IMR-90 (cell line): ENCODE results near the gene IL2RA. TPM values are rescaled to one million over a fixed set of nuclear protein-coding genes. Genes with fewer than 3 reads are reported as not detected.
"Not testable (repeated sequence)": the region's sequence is repeated elsewhere in the genome, so short reads cannot be mapped to it uniquely, and the experiment has no call there.

Experiments
- ATAC-seq: fragments of 200-7000 bp; cut with Tn5 transposase; 2 replicates; pipeline ENCODE4 v1.9.1; 2020; ENCODE audit warnings: low read depth, mild to moderate bottlenecking, moderate library complexity
- BruUV-seq: library from RNA; stranded (reverse); fragments of 400-500 nt; replicated peaks from 2 replicates; lab custom pipeline; 2021; lab: Mats Ljungman, UMichigan
- CTCF ChIA-PET: fragments of 300-600 bp; formaldehyde crosslinking; extraction: SDS; loops from one replicate; lab custom pipeline; 2021; ENCODE audit warnings: antibody characterized with exemption; lab: Yijun Ruan, JAX
- POLR2A ChIA-PET: fragments of 300-600 bp; sonication (Branson Sonifier 250); formaldehyde crosslinking; loops from one replicate; lab custom pipeline; 2022; ENCODE audit warnings: antibody characterized with exemption; ENCODE audit not compliant: unreplicated experiment; lab: Charles Lee
- DNase-seq: peaks from one replicate; pipeline ENCODE4 v3.0.0; 2013
- H2AFZ ChIP-seq: replicated peaks from 2 replicates; pipeline ENCODE3; 2013; ENCODE audit warnings: low read length, mild to moderate bottlenecking; ENCODE audit not compliant: poor library complexity
- H2AK5ac ChIP-seq: 2 replicates; pipeline ENCODE4 v1.6.1; 2013; ENCODE audit warnings: low read depth, low read length, inconsistent platforms
- H2AK9ac ChIP-seq: replicated peaks from 2 replicates; pipeline ENCODE3; 2013; ENCODE audit warnings: mild to moderate bottlenecking, low read depth, low read length, moderate library complexity; ENCODE audit not compliant: poor library complexity
- H2BK120ac ChIP-seq: 2 replicates; pipeline ENCODE4 v1.6.1; 2013; ENCODE audit warnings: low read depth, low read length, inconsistent platforms
- H2BK15ac ChIP-seq: 3 replicates; pipeline ENCODE4 v1.6.1; 2013; ENCODE audit warnings: low read depth, low read length, inconsistent platforms
- H2BK20ac ChIP-seq: 2 replicates; pipeline ENCODE4 v1.6.1; 2013; ENCODE audit warnings: low read depth, mild to moderate bottlenecking, inconsistent platforms, low read length, moderate library complexity
- H2BK5ac ChIP-seq: 2 replicates; pipeline ENCODE4 v1.6.1; 2013; ENCODE audit warnings: mild to moderate bottlenecking, low read depth, low read length, inconsistent platforms; ENCODE audit not compliant: poor library complexity, severe bottlenecking
- H3K14ac ChIP-seq: replicated peaks from 2 replicates; pipeline ENCODE4 v1.6.1; 2013; ENCODE audit warnings: low read depth, low read length, inconsistent platforms
- H3K18ac ChIP-seq: 2 replicates; pipeline ENCODE4 v1.6.1; 2013; ENCODE audit warnings: low read depth, low read length, control low read depth
- H3K23ac ChIP-seq: 2 replicates; pipeline ENCODE4 v1.6.1; 2013; ENCODE audit warnings: low read depth, low read length, inconsistent platforms
- H3K27ac ChIP-seq: 2 replicates; pipeline ENCODE4 v1.5.1; 2013; ENCODE audit warnings: mild to moderate bottlenecking, control low read depth, low read length; ENCODE audit not compliant: insufficient read depth
- H3K27me3 ChIP-seq: 2 replicates; pipeline ENCODE4 v1.6.1; 2013; ENCODE audit warnings: low read length; ENCODE audit not compliant: control insufficient read depth, insufficient read depth
- H3K36me3 ChIP-seq: 2 replicates; pipeline ENCODE4 v1.6.1; 2013; ENCODE audit warnings: low read length, mixed read lengths; ENCODE audit not compliant: control insufficient read depth, insufficient read depth
- H3K4ac ChIP-seq: 2 replicates; pipeline ENCODE4 v1.6.1; 2013; ENCODE audit warnings: low read depth, low read length, inconsistent platforms
- H3K4me1 ChIP-seq: 2 replicates; pipeline ENCODE4 v1.6.1; 2013; ENCODE audit warnings: low read length, mixed read lengths; ENCODE audit not compliant: control insufficient read depth, insufficient read depth
- H3K4me2 ChIP-seq: 2 replicates; pipeline ENCODE4 v1.6.1; 2013; ENCODE audit warnings: low read depth, mild to moderate bottlenecking, control low read depth, low read length, moderate library complexity
- H3K4me3 ChIP-seq: 2 replicates; pipeline ENCODE4 v1.5.1; 2013; ENCODE audit warnings: low read depth, mild to moderate bottlenecking, control low read depth, low read length, moderate library complexity; ENCODE audit not compliant: insufficient read depth
- H3K56ac ChIP-seq: 2 replicates; pipeline ENCODE4 v1.6.1; 2013; ENCODE audit warnings: low read length, inconsistent platforms; ENCODE audit not compliant: insufficient read depth; ENCODE audit errors: extremely low read depth
- H3K79me1 ChIP-seq, 2 experiments: 2 replicates each; pipeline ENCODE4 v1.6.1; 2013; ENCODE audit warnings: low read length in 2 of 2, inconsistent platforms in 1 of 2, low read depth in 1 of 2
- H3K9ac ChIP-seq: 2 replicates; pipeline ENCODE4 v1.6.1; 2013; ENCODE audit warnings: low read depth, low read length, control low read depth
- H3K9me1 ChIP-seq: 2 replicates; pipeline ENCODE4 v1.6.1; 2013; ENCODE audit warnings: low read length, inconsistent platforms; ENCODE audit not compliant: insufficient read depth
- H3K9me3 ChIP-seq: 2 replicates; pipeline ENCODE4 v1.6.1; 2013; ENCODE audit warnings: low read length; ENCODE audit not compliant: control insufficient read depth, insufficient read depth
- H4K20me1 ChIP-seq: 2 replicates; pipeline ENCODE4 v1.6.1; 2013; ENCODE audit warnings: low read length, inconsistent platforms; ENCODE audit not compliant: insufficient read depth
- H4K5ac ChIP-seq: 2 replicates; pipeline ENCODE4 v1.6.1; 2013; ENCODE audit warnings: mild to moderate bottlenecking, low read depth, low read length, control low read depth
- H4K8ac ChIP-seq, 2 experiments: 2 replicates each; pipeline ENCODE4 v1.6.1; 2013; ENCODE audit warnings: low read depth in 2 of 2, low read length in 2 of 2, control low read depth in 1 of 2, inconsistent platforms in 1 of 2
- H4K91ac ChIP-seq: 2 replicates; pipeline ENCODE4 v1.6.1; 2013; ENCODE audit warnings: low read depth, low read length, inconsistent platforms; ENCODE audit not compliant: insufficient read depth
- WGBS, 2 experiments: methylation state at CpG; one replicate each; pipeline versions ENCODE4 v1.1.5 to v1.1.7; 2013; ENCODE audit warnings: missing lambda C conversion rate in 2 of 2; ENCODE audit not compliant: insufficient read length in 1 of 2; ENCODE audit errors: extremely low coverage in 2 of 2; 5-methylcytosine and 5-hydroxymethylcytosine counted together
- dilution Hi-C: fragments of 300-500 bp; cut with HindIII; formaldehyde crosslinking; loops from one replicate; pipeline ENCODE4 v1.14.3; 2018; ENCODE audit warnings: low sequenced_read_pairs; ENCODE audit not compliant: unreplicated experiment
- in situ Hi-C: fragments of 300-500 bp; cut with MboI; formaldehyde crosslinking; loops from 3 replicates; pipeline ENCODE4 v1.14.3; 2019; ENCODE audit warnings: low sequenced_read_pairs, inconsistent platforms, mixed read lengths
- intact Hi-C: fragments of 100-400 bp; cut with micrococcal nuclease; formaldehyde crosslinking; loops from 2 replicates; pipeline ENCODE4 v1.10.0; 2022
- polyA plus RNA-seq, 3 experiments: library from polyadenylated mRNA; depleted of rRNA; stranded (reverse); fragments of >200 nt; gene quantifications; 2 replicates each; pipeline ENCODE4 v1.2.3, GENCODE V29; 2012; ENCODE audit warnings: low replicate concordance in 1 of 3
- total RNA-seq: library from RNA; depleted of rRNA; stranded (reverse); fragments of >200 nt; gene quantifications from 2 replicates; pipeline ENCODE4 v1.2.3, GENCODE V29; 2012

The IL2RA gene
- total and polyA plus RNA-seq, 2 of the 4 experiments (the other 2 are of a cell fraction) = not detected

- H3K23ac ChIP-seq, in situ Hi-C loops, POLR2A ChIA-PET, H3K14ac ChIP-seq, H3K9ac ChIP-seq, H2AFZ ChIP-seq, H4K5ac ChIP-seq, H3K4me3 ChIP-seq, H2AK9ac ChIP-seq, H3K56ac ChIP-seq, H2BK5ac ChIP-seq, H2BK15ac ChIP-seq, DNase-seq, H2BK20ac ChIP-seq, H3K4me2 ChIP-seq, H4K20me1 ChIP-seq, H3K36me3 ChIP-seq, H3K18ac ChIP-seq, BruUV-seq, H3K4ac ChIP-seq, H4K8ac ChIP-seq, H2AK5ac ChIP-seq, H3K27ac ChIP-seq, ATAC-seq, H2BK120ac ChIP-seq, H3K9me3 ChIP-seq, H4K91ac ChIP-seq, intact Hi-C loops, CTCF ChIA-PET, dilution Hi-C loops, H3K27me3 ChIP-seq: not testable (repeated sequence)
- peaks cover 29% of the 10 kb centered on the region for H3K9me1 ChIP-seq
- peaks cover 3 to 36% of the 10 kb centered on the region in 2 experiments; a peak in 2 of 4 replicates for H3K79me1 ChIP-seq
- WGBS, 2 experiments = 98% methylated on average over 6 of the region's 10 CpGs; no CpG with 5 or more reads in 1 of the 2 experiments
- peaks cover 18% of the 10 kb centered on the region for H3K4me1 ChIP-seq
Observed at GRCh38 chr10:5962358-5962940, 99.7 kb downstream of the IL2RA start.
